GM23338 (cell line): ENCODE data around the gene IL1RAPL2. TPM values are rescaled to one million over a fixed set of nuclear protein-coding genes. Genes with fewer than 3 reads are reported as not detected.

ENCODE experiments used
- ATAC-seq: fragments of 200-7000 bp; cut with Tn5 transposase; 3 replicates; pipeline ENCODE4 v1.9.1; 2020
- DNase-seq: peaks from one replicate; pipeline ENCODE4 v3.0.0-alpha.2; 2015; ENCODE audit warnings: low spot score
- H2AFZ ChIP-seq: fragments of 200-600 bp; sonication (generic); 2 replicates; pipeline ENCODE4 v1.8.0; 2016; ENCODE audit warnings: antibody characterized with exemption, mild to moderate bottlenecking, moderate library complexity
- H3F3A ChIP-seq: fragments of 200-600 bp; sonication (generic); replicated peaks from 2 replicates; pipeline ENCODE4 v1.8.0; 2017; ENCODE audit warnings: antibody characterized with exemption, mixed run types, low read depth
- H3K27ac ChIP-seq: fragments of 200-600 bp; sonication (generic); 2 replicates; pipeline ENCODE4 v1.6.1; 2016; ENCODE audit warnings: low read depth
- H3K27me3 ChIP-seq: fragments of 200-600 bp; sonication (generic); 2 replicates; pipeline ENCODE4 v1.8.0; 2016; ENCODE audit warnings: mild to moderate bottlenecking, mixed run types, moderate library complexity; ENCODE audit not compliant: insufficient read depth
- H3K36me3 ChIP-seq: fragments of 200-600 bp; sonication (generic); 2 replicates; pipeline ENCODE4 v1.8.0; 2016; ENCODE audit warnings: mild to moderate bottlenecking; ENCODE audit not compliant: insufficient read depth
- H3K4me1 ChIP-seq: fragments of 200-600 bp; sonication (generic); 2 replicates; pipeline ENCODE4 v1.8.0; 2016; ENCODE audit warnings: mild to moderate bottlenecking, moderate library complexity; ENCODE audit not compliant: insufficient read depth
- H3K4me2 ChIP-seq: fragments of 200-600 bp; sonication (generic); 2 replicates; pipeline ENCODE4 v1.7.1; 2017; ENCODE audit warnings: mixed run types
- H3K4me3 ChIP-seq: fragments of 200-600 bp; sonication (generic); 2 replicates; pipeline ENCODE4 v1.6.1; 2016; ENCODE audit warnings: mixed run types
- H3K79me2 ChIP-seq: fragments of 200-600 bp; sonication (generic); replicated peaks from 2 replicates; pipeline ENCODE4 v1.8.0; 2017; ENCODE audit warnings: mild to moderate bottlenecking; ENCODE audit not compliant: insufficient read depth
- H3K9me2 ChIP-seq: fragments of 200-600 bp; sonication (generic); 2 replicates; pipeline ENCODE4 v1.8.0; 2017; ENCODE audit not compliant: insufficient read depth
- H4K20me1 ChIP-seq: fragments of 200-600 bp; sonication (generic); replicated peaks from 2 replicates; pipeline ENCODE4 v1.8.0; 2017; ENCODE audit warnings: mild to moderate bottlenecking; ENCODE audit not compliant: insufficient read depth
- H3K27ac Mint-ChIP-seq: 2 replicates; pipeline ENCODE4 v1.8.0; 2020; ENCODE audit warnings: inconsistent platforms, mild to moderate bottlenecking, moderate library complexity, mixed read lengths
- H3K27me3 Mint-ChIP-seq: 3 replicates; pipeline ENCODE4 v1.8.0; 2022; ENCODE audit warnings: low read depth, mild to moderate bottlenecking, moderate library complexity, mixed read lengths, inconsistent platforms; ENCODE audit not compliant: insufficient read depth, poor library complexity
- H3K36me3 Mint-ChIP-seq: 3 replicates; pipeline ENCODE4 v1.8.0; 2021; ENCODE audit warnings: low read depth, mild to moderate bottlenecking, inconsistent platforms, moderate library complexity, mixed read lengths
- H3K4me1 Mint-ChIP-seq: 3 replicates; pipeline ENCODE4 v1.8.0; 2020; ENCODE audit warnings: mild to moderate bottlenecking, inconsistent platforms, mixed read lengths
- H3K4me3 Mint-ChIP-seq: 3 replicates; pipeline ENCODE4 v1.8.0; 2021; ENCODE audit warnings: moderate library complexity, mild to moderate bottlenecking, inconsistent platforms, mixed read lengths
- H3K9me3 Mint-ChIP-seq: 3 replicates; pipeline ENCODE4 v1.8.0; 2020; ENCODE audit warnings: moderate library complexity, mild to moderate bottlenecking, inconsistent platforms, mixed read lengths
- CTCF ChIP-seq, 2 experiments: fragments of 200-600 bp in 1 of 2; sonication (generic) in 1 of 2; conservative IDR thresholded peaks; 2 replicates each; pipeline versions ENCODE4 v1.5.1 to v1.6.1; 2016 to 2017; ENCODE audit warnings: antibody characterized with exemption in 2 of 2, low read depth in 2 of 2, mild to moderate bottlenecking in 2 of 2, moderate library complexity in 1 of 2
- ETS1 ChIP-seq: IDR thresholded peaks from 2 replicates; pipeline ENCODE4 v1.6.1; 2016; ENCODE audit warnings: antibody characterized with exemption
- EZH2 ChIP-seq: fragments of 200-600 bp; sonication (generic); IDR thresholded peaks from one replicate; pipeline ENCODE4 v1.8.0; 2017; ENCODE audit warnings: antibody characterized with exemption, mild to moderate bottlenecking, low read depth; ENCODE audit not compliant: unreplicated experiment
- ZNF331 ChIP-seq: fragments of 250-450 bp; sonication (Bioruptor Pico); IDR thresholded peaks from 2 replicates; pipeline ENCODE4 v1.5.0; 2020; ENCODE audit warnings: low read depth, mild to moderate bottlenecking, moderate library complexity
- polyA plus RNA-seq: library from polyadenylated mRNA; unstranded; fragments of >200 nt; fragmentation: Nextera tagmentation; extraction: Ambion mirVana; gene quantifications from 2 replicates; pipeline ENCODE4 v1.2.1, GENCODE V29; 2016
- total RNA-seq: library from RNA; depleted of rRNA; stranded (reverse); fragments of >200 nt; shearing (Covaris generic); gene quantifications from 2 replicates; pipeline ENCODE4 v1.2.3, GENCODE V29; 2014
- TF ChIP-seq, protein P1 (sequence below): fragments of 250-450 bp; sonication (Bioruptor Pico); IDR thresholded peaks from 2 replicates; pipeline ENCODE4 v1.5.0; 2020; ENCODE audit warnings: mild to moderate bottlenecking, moderate library complexity

IL1RAPL2 gene
- total and polyA plus RNA-seq, 2 experiments from 2014 or later: 0.80 to 0.94 TPM

DNA sequence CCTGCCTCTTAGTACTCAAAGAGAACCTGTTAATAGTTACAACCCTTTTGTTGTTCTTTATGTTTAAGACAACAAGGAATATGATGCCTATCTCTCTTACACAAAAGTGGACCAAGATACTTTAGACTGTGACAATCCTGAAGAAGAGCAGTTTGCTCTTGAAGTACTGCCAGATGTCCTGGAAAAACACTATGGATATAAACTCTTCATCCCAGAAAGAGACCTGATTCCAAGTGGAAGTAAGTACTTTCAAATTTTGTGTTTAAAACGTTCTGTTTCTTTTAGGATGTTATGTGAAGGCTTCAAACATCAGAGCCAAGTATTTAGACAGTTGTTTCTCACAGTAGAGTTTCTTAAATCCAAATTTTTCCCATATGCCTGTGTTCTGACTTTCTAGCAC lies 1189.1 kb downstream of the IL1RAPL2 start:
- DNase-seq (no peak), ATAC-seq (no peak)
- no peaks in the 10 kb centered on the region for H4K20me1 ChIP-seq
- H2AFZ ChIP-seq: no peak overlapping the region
- H3K36me3 ChIP-seq: no peaks in the 10 kb centered on the region
- no peaks in the 10 kb centered on the region for H3K27me3 ChIP-seq
- H3K9me2 ChIP-seq: no peaks in the 10 kb centered on the region
- no peaks in the 10 kb centered on the region for H3F3A ChIP-seq
- Mint-ChIP-seq H3K4me3 (no peak overlapping the region), H3K4me1 (no peaks in the 10 kb centered on the region; the same call in 2 of the 3 replicates), H3K27me3 (no peaks in the 10 kb centered on the region), H3K9me3 (no peaks in the 10 kb centered on the region), H3K27ac (no peak overlapping the region), H3K36me3 (no peaks in the 10 kb centered on the region)
- TF ChIP-seq ETS1 (no peak), EZH2 (no peak), CTCF (conservative IDR thresholded peaks at IDR 0.05; ENCODE audit: low read depth in 2 of 2) (no peak), ZNF331 (CRISPR knock-in tag) (no peak)
- TF ChIP-seq, protein P1, sequence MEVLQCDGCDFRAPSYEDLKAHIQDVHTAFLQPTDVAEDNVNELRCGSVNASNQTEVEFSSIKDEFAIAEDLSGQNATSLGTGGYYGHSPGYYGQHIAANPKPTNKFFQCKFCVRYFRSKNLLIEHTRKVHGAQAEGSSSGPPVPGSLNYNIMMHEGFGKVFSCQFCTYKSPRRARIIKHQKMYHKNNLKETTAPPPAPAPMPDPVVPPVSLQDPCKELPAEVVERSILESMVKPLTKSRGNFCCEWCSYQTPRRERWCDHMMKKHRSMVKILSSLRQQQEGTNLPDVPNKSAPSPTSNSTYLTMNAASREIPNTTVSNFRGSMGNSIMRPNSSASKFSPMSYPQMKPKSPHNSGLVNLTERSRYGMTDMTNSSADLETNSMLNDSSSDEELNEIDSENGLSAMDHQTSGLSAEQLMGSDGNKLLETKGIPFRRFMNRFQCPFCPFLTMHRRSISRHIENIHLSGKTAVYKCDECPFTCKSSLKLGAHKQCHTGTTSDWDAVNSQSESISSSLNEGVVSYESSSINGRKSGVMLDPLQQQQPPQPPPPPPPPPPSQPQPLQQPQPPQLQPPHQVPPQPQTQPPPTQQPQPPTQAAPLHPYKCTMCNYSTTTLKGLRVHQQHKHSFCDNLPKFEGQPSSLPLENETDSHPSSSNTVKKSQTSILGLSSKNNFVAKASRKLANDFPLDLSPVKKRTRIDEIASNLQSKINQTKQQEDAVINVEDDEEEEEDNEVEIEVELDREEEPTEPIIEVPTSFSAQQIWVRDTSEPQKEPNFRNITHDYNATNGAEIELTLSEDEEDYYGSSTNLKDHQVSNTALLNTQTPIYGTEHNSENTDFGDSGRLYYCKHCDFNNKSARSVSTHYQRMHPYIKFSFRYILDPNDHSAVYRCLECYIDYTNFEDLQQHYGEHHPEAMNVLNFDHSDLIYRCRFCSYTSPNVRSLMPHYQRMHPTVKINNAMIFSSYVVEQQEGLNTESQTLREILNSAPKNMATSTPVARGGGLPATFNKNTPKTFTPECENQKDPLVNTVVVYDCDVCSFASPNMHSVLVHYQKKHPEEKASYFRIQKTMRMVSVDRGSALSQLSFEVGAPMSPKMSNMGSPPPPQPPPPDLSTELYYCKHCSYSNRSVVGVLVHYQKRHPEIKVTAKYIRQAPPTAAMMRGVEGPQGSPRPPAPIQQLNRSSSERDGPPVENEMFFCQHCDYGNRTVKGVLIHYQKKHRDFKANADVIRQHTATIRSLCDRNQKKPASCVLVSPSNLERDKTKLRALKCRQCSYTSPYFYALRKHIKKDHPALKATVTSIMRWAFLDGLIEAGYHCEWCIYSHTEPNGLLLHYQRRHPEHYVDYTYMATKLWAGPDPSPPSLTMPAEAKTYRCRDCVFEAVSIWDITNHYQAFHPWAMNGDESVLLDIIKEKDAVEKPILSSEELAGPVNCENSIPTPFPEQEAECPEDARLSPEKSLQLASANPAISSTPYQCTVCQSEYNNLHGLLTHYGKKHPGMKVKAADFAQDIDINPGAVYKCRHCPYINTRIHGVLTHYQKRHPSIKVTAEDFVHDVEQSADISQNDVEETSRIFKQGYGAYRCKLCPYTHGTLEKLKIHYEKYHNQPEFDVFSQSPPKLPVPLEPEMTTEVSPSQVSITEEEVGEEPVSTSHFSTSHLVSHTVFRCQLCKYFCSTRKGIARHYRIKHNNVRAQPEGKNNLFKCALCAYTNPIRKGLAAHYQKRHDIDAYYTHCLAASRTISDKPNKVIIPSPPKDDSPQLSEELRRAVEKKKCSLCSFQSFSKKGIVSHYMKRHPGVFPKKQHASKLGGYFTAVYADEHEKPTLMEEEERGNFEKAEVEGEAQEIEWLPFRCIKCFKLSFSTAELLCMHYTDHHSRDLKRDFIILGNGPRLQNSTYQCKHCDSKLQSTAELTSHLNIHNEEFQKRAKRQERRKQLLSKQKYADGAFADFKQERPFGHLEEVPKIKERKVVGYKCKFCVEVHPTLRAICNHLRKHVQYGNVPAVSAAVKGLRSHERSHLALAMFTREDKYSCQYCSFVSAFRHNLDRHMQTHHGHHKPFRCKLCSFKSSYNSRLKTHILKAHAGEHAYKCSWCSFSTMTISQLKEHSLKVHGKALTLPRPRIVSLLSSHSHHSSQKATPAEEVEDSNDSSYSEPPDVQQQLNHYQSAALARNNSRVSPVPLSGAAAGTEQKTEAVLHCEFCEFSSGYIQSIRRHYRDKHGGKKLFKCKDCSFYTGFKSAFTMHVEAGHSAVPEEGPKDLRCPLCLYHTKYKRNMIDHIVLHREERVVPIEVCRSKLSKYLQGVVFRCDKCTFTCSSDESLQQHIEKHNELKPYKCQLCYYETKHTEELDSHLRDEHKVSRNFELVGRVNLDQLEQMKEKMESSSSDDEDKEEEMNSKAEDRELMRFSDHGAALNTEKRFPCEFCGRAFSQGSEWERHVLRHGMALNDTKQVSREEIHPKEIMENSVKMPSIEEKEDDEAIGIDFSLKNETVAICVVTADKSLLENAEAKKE (CRISPR knock-in tag): no peak
- H3K79me2 ChIP-seq: no peaks in the 10 kb centered on the region
- no peak overlapping the region for H3K4me2 ChIP-seq
- no peaks in the 10 kb centered on the region for H3K4me1 ChIP-seq
- H3K27ac ChIP-seq: no peak overlapping the region
- H3K4me3 ChIP-seq: no peak overlapping the region
